Head of caudate nucleus (tissue), 42 donors: ENCODE results near the gene AGAP1.
"Not testable (repeated sequence)": the region's sequence is repeated elsewhere in the genome, so short reads cannot be mapped to it uniquely, and the experiment has no call there.

ENCODE experiments used
- DNase-seq, 42 donors: peaks; one replicate each; pipeline versions ENCODE4 v3.0.0 to v3.0.0-alpha.2; 2020 to 2021; ENCODE audit warnings: mixed read lengths in 7 of 42
- intact Hi-C: fragments of 100-400 bp; cut with DNase I; formaldehyde crosslinking; loops from one replicate; pipeline ENCODE4 v1.15.0; 2022

Gene AGAP1

GRCh38 chr2:236054621-236055305 lies 560.9 kb downstream of the AGAP1 start:
- intact Hi-C loops = no loop called here
- peak in 1 of 42 donors; percentile 7 for DNase-seq

GRCh38 chr2:236055471-236055870 lies 561.6 kb downstream of the AGAP1 start:
- intact Hi-C loops = no loop called here
- peak in 2 of 42 donors; percentile 14 to 43 for DNase-seq

GRCh38 chr2:236056141-236056540 lies 562.3 kb downstream of the AGAP1 start:
- DNase-seq = no peak
- intact Hi-C loops = no loop called here

- DNase-seq = no peak
- intact Hi-C loops = no loop called here
Measured at GRCh38 chr2:236057375-236057774, 563.5 kb downstream of the AGAP1 start.

GRCh38 chr2:236061497-236061896 lies 567.7 kb downstream of the AGAP1 start:
- intact Hi-C loops = no loop called here
- no peak for DNase-seq

- intact Hi-C loops = no loop called here
- peak in 1 of 42 donors; percentile 36 for DNase-seq
Measured at GRCh38 chr2:236061899-236062298, 568.1 kb downstream of the AGAP1 start.

- intact Hi-C loops = not testable (repeated sequence)
- DNase-seq = peak in 1 of 42 donors; percentile 15
Measured at GRCh38 chr2:236062806-236063205, 569.0 kb downstream of the AGAP1 start.

- peak in 1 of 42 donors; percentile 9 for DNase-seq
- intact Hi-C loops = no loop called here
Measured at GRCh38 chr2:236063994-236064393, 570.2 kb downstream of the AGAP1 start.

- DNase-seq = peak in 1 of 42 donors; percentile 18
Measured at GRCh38 chr2:236065314-236066160, 571.7 kb downstream of the AGAP1 start.

GRCh38 chr2:236070236-236070635 lies 576.4 kb downstream of the AGAP1 start:
- DNase-seq = no peak
- intact Hi-C loops = no loop called here

More at GRCh38 chr2:236065314-236066160, 571.7 kb downstream of the AGAP1 start:
- intact Hi-C loops = no loop called here

GRCh38 chr2:236073246-236073645 lies 579.4 kb downstream of the AGAP1 start:
- no peak for DNase-seq
- intact Hi-C loops = no loop called here

GRCh38 chr2:236073867-236074655 lies 580.2 kb downstream of the AGAP1 start:
- no peak for DNase-seq
- intact Hi-C loops = no loop called here

GRCh38 chr2:236075802-236076201 lies 582.0 kb downstream of the AGAP1 start:
- DNase-seq = no peak
- intact Hi-C loops = no loop called here

- intact Hi-C loops = no loop called here
- no peak for DNase-seq
Measured at GRCh38 chr2:236078297-236079255, 584.7 kb downstream of the AGAP1 start.

- no peak for DNase-seq
- intact Hi-C loops = no loop called here
Measured at GRCh38 chr2:236080412-236080811, 586.6 kb downstream of the AGAP1 start.

GRCh38 chr2:236081171-236081570 lies 587.3 kb downstream of the AGAP1 start:
- intact Hi-C loops = no loop called here
- no peak for DNase-seq

- intact Hi-C loops = no loop called here
- no peak for DNase-seq
Measured at GRCh38 chr2:236082061-236082460, 588.2 kb downstream of the AGAP1 start.

GRCh38 chr2:236083934-236084333 lies 590.1 kb downstream of the AGAP1 start:
- DNase-seq = peak in 1 of 42 donors; percentile 28
- intact Hi-C loops = no loop called here
